GM18507 (cell line): Measurements from ENCODE around the gene FUT4.

ENCODE experiments used
- DNase-seq: peaks from one replicate; pipeline ENCODE4 v3.0.0; 2011; ENCODE audit warnings: low read depth; ENCODE audit not compliant: insufficient read length; ENCODE audit errors: extremely low spot score
- FAIRE-seq: peaks from 2 replicates; lab custom pipeline; 2011; peaks lifted over from hg19 to GRCh38; lab: Jason Lieb, UNC

Gene FUT4

DNA sequence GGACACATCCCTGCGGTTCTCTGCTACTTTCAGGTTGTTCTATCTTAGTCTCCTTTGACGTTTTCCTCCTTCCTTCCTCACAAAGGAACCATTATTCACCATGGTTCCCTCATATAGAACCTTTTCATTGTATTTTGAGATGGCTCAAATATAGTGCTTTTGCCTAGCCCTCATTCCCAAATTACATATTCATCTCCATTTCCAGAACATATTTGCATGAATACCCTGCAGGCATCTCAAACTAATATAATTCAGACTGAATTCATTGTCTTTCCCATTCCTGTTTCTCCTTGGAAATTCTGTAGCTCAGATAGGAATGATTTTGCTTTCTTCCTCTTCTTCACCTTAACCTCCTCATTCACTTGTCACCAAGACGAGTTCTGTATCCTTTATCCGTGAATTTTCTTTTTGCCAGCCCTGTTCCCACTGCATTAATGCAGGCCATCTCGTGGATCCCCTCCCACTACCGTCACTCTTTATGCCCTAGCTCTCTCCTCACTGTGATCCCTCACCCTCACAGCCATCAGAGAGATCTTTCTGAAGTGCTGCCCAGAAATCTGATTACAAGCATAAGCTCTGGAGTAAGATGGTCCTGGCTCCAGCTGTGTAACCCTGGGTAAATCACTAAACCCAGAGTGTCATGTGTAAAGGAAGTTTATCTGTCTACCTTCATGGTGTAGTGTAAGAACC, 46.8 kb downstream of the FUT4 start:
- FAIRE-seq, result no peak

DNA sequence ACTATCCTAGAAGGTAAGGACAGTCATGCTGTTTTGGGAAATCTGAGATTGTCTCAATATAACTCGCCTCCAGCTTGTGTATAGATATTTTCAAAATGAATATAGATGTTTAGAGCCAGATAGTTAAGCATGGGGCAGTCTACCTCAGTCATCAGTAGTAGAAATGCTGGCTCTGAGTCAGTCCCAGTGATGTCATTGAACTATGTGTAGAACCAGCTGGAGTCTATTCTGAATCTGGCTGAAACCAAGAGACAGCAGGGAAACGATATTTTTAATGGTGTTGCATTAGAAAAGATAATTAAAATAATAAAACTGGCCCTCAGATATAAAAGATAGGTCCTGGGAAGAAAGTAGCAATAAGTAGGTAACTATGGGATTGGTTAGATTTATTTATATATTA, 49.3 kb downstream of the FUT4 start:
- DNase-seq (no peak), FAIRE-seq (peak; percentile 54)

More for the DNA sequence above, 46.8 kb downstream of the FUT4 start:
- no peak for DNase-seq

DNA sequence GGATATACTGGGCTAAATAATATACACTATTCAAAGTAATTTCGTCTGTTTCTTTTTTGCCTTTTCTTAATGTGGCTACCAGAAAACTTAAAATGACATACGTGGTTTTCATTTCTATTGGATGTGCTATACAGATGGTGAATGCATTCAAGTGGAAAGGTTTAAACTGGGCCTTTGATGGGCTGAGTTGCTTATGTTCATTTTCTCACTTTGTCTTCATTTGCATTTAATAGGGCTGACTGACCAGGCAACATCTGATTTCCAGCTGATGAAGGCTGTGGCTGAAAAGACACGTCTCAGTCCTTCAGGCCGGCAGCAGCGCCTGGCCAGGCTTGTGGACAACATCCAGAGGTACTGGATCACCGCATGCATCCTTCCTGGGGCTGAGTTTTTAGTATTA, 51.4 kb downstream of the FUT4 start:
- FAIRE-seq, result peak; percentile 86
- no peak for DNase-seq

DNA sequence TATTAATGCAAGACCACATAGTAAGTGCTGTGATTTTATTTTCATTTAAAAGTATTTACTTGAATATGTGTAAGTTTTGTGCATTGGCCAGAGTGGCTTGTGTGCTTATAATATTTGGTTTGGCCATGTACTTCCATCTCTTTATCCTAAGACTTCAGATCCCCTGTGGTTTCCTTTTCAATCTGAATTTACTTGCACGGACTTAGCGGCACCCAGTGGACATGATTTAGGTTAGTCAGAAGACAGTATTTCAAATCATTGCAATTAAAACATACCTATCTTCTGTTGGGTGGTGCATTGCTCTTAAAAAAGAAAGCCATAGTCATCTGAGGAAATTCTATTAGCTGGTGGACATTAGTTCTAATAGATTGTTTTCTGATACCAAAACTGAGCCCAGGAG, 54.2 kb downstream of the FUT4 start:
- DNase-seq (no peak), FAIRE-seq (peak; percentile 9)
